ENCODE measurements around the gene POLR3H.

- TF ChIP-seq CTCF (conservative IDR thresholded peaks at IDR 0.05) (no peak), EZH2 (IDR thresholded peaks at IDR 0.05; ENCODE audit: low read depth) (no peak)
These were observed 35.7 kb upstream of the POLR3H start for GRCh38 chr22:41579997-41580355.

Measured in PC-9 (cell line).